ENCODE data around the gene ALG2.
"Not testable (repeated sequence)": the region's sequence is repeated elsewhere in the genome, so short reads cannot be mapped to it uniquely, and the experiment has no call there.

ALG2 gene

GRCh38 chr9:99237849-99238248, 16.1 kb upstream of the ALG2 start:
- not testable (repeated sequence) for DNase-seq

GRCh38 chr9:99237356-99237755, 15.6 kb upstream of the ALG2 start:
- DNase-seq: no peak

- DNase-seq: peak in 1 of 5 donors; percentile 51
These were observed 14.3 kb upstream of the ALG2 start for GRCh38 chr9:99235926-99236634.

GRCh38 chr9:99235069-99235468, 13.3 kb upstream of the ALG2 start:
- DNase-seq: no peak

DNA sequence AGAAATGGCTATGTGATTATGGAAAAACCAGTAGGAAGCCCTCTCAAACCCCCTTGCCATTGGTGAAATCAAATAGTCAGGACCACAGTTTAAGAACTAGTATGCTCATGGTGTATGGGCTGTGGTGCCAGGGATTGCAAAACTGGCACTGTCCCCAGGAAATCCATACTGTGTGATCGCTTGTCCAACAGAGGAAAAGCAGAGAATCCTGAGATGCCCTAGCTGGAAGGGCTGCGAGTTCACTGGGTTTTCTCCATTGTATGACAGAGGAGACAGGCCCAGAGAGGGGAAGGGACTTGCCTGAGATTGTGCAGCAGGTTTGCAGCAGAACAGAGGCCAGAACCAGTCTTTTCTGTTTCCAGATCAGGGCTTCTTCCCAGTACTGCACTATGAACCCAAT, 12.9 kb upstream of the ALG2 start:
- no peak for DNase-seq

DNA sequence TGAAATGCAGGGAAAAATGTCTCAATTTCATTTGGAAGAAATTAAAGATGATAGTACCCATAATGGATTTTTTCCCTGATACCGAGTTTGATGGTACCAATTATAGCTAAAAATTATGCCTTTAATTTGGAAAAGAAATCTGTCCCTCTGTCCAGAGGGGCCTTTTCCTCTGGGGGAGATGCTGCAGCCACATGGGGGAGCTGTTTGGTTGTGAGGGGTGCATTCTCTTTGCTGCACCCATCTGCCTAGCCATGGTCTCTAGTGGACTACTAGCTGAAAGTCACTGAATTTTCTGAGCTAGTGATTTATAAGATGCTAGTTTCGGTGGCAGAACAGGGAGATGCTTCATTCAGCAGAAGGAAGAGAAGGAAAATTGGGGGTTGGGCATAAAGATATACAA, 10.0 kb upstream of the ALG2 start:
- DNase-seq: peak in 1 of 5 donors; percentile 17

- DNase-seq: no peak
These were observed 8.5 kb upstream of the ALG2 start for GRCh38 chr9:99230206-99230605.

- no peak for DNase-seq
These were observed 4.3 kb upstream of the ALG2 start for GRCh38 chr9:99226054-99226453.

DNA sequence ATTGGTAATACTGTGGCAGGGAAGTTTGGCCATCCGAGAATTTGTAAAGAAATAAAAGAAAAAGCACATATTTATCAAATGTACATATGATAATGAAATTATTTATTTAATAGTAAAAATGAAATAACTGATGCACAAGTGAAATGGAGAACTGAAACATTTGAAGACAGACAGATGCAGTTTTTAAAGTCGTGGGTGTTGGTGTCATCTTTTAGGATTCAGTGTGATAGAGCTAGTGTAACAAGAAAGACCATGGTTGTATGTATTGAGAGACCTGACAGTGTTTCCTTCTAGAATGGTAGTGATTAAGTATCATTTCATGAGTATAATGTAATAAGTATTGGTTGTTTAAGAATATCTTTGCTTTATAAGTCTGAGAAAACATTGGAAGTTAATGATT, 2.7 kb upstream of the ALG2 start:
- DNase-seq: no peak

DNA sequence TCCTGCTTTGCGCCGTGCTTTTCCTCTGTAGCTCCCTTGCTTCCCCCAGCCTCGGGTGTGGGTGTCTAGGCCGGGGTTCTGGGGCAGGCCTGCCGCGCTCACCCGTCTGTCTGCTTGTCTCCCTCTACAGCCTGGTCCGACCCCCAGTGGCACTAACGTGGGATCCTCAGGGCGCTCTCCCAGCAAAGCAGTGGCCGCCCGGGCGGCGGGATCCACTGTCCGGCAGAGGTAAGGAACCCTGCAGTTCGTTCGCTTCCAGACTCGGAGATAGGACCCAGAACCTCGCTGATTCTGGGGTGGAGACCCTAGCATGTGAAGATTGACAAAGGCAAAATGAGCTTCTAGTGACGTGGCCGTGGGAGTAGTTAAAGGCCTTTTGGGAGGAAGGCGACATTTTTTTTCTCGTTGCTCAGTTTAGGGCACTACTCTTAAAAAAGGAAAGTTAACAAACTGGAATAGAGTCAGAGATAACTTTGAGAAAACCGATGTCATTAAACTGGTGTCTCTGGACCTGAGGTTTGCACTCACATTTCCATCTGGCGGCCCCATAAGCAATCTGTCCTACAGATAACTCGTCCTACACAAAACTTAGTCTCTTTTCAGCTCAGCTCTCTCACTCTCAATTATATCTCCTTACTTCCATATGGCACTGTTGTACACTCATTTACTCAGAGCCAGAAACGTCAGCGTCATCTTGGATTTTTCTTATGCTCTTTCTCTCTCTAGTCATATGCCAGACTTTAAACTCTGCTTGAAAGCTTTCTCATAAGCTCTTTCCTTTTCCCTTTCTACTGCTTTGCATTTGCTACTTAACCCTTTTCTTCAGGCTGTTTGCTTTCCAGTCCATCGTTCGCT, 901 bp upstream of the ALG2 start:
- DNase-seq: no peak

DNA sequence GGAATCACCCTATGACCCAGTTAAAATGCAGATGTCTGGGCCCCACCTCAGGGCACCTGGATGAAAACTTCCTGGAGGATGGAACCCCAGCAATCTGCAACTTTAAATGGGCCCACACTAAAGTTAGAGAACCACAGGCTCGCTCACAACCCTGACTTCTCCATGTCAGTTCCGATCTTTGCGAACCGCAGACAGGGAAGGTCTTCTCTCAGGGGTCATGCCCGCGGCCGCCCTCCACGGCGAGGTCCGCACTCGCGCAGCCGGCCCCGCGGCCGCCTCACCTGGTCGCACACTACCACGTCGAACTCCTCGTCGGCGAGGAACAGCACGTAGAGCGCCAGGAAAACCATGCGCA, 499 bp downstream of the ALG2 start:
- no peak for DNase-seq

GRCh38 chr9:99220011-99220410, 1.7 kb downstream of the ALG2 start:
- DNase-seq: no peak

- DNase-seq: no peak
These were observed 5.7 kb downstream of the ALG2 start for GRCh38 chr9:99216073-99216472.

- no peak for DNase-seq
These were observed 8.5 kb downstream of the ALG2 start for GRCh38 chr9:99213197-99213596.

DNA sequence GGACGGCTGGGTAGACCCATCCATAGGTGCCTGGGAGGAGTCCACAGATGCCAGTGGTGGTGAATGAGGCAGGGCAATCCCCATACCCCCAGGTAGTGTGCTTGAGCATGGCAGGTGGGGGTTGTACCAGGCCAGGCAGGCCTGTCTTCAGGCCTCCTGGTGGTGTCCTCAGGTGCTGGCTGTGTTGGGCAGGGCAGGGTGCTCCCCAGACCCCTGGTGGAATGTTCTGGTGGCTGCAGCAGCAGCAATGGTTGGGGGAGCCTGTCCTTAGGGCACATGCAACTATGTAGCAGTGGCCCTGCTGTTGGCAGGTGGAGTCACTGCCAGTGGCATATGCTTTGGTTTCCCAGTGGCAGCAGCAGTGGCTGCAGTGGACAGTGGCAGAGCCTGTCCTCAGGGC, 10.0 kb downstream of the ALG2 start:
- DNase-seq: no peak

DNA sequence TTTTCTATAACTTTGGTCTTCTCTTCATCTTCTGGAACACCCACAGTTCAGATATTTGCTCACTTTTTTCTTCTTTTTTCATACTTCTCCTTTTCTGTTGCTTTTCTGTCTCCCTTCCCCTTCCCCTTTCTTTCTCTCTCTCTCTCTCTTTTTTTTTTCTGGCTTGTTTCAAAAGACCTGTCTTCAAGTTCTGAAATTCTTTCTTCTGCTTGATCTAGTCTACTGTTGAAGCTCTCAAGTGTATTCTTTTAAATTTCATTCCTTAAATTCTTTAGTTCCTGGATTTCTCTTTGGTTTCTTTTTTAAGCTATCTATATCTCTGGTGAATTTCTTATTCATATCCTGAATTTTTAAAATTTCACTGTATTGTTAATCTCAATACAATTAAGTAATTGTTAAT, 11.2 kb downstream of the ALG2 start:
- DNase-seq: no peak

DNA sequence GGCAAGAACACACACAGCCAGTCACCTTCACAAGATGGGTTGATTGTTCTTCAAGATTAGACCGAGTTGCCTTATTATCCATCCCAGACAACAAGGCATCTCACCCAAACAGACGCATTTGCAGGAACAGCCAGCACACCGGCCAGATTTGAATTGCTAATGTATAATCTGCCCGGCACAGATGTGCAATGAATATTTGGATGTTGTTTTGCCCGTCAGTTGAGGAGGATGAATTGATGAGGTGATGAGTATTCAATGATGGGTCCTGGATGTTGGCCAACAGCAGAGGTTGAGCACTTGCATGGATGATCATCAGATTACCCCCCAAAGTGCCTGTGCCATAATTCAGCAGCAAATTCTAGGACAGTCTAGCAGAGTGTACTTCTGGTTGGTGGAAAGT, 20.1 kb downstream of the ALG2 start:
- DNase-seq: no peak

GRCh38 chr9:99199938-99200539, 21.7 kb downstream of the ALG2 start:
- no peak for DNase-seq

- no peak for DNase-seq
These were observed 23.8 kb downstream of the ALG2 start for GRCh38 chr9:99197987-99198386.

DNA sequence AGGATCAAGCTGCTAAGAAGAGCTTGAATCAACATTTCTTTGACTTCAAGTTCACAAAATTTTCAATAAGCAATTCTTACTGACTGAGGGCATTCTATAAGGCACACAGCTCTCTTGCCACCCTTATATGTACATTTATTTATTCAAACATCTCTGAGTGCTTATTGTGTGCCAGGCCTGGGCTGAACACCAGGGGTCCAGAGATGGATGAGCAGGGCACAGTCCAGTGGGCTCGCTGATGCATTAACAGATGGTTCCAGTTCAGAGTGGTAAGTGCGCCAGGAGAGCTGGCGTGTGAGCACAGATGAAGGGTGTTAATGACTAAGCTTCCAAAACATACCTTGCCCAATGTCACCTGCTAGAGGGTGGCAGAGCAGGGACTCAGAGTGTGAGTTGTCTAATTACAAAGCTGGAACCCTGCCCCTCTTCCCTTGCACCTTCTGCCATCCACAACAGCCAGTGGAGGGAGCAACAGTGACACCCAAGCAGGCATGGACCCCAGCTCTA, 24.6 kb downstream of the ALG2 start:
- DNase-seq: no peak

GRCh38 chr9:99196484-99196883, 25.3 kb downstream of the ALG2 start:
- not testable (repeated sequence) for DNase-seq

- DNase-seq: no peak
These were observed 28.3 kb downstream of the ALG2 start for GRCh38 chr9:99193466-99193821.

DNA sequence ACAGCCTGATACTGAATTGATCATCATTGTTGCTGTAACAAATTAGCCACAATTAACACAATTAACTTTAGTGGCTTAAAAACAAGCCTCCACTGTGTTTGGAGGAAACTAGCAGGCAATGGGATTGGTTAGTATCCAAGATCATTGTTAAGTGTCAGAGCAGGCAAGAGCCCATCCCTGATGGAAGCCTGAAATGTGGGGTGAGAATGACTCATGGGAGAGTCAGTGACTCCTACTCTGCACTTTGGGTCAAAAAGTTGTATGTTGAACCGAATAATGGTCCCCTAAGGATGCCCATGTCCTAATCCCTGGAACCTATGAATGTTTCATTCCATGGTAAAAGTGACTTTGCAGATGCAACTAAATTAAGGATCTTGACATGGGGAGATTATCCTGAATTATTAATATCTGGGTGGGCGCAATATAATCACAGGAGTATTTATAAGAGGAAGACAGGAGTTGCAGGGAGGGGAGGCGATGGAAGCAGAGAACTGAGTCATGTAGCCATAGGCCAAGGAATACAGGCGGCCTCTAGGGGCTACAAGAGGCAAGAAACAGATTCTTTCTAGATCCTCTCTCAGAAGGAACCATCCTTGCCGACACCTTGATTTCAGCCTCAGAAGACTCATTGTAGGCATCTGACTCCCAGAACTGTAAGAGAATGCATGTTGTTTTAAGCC, 28.8 kb downstream of the ALG2 start:
- DNase-seq: no peak
